ENCODE data around the gene SEC23IP. TPM values are rescaled to one million over a fixed set of nuclear protein-coding genes. Genes with fewer than 3 reads are reported as not detected.

Gene SEC23IP
- total RNA-seq, 1 experiment from 2014 or later, result 132 TPM

DNA sequence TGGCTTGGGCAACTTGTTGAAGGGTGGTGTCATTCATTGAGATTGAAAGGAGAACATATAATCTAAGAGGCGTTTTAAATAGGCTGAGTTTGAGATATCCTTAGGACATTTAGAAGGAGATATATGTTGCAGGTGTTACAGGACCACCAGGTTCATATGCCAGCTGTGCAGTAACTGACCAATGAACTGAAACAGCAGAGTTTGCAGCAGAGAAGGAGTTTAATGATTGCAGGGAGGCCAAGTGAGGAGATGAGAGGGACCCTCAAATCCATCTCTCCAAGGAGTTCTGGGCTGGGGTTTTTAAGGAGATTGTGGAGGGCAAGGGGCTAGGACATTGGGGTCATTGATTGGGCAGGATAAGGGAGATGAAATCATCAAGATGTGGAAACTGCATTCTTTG, 74.5 kb downstream of the SEC23IP start:
- BruUV-seq (replicated peaks), result no TSS peak
- ChIA-PET POLR2A (no interaction called here), CTCF (no interaction called here)
- TF ChIP-seq TCF7L2 (IDR thresholded peaks at IDR 0.05; ENCODE audit: low read depth, low read length), result no peak
- TF ChIP-seq CTCF (IDR thresholded peaks at IDR 0.05), result no peak
- TF ChIP-seq POLR2AphosphoS5 (IDR thresholded peaks at IDR 0.05; ENCODE audit: low read depth, low read length), result no peak
- TF ChIP-seq REST (IDR thresholded peaks at IDR 0.05; ENCODE audit: insufficient read depth in 1 of 2, low read depth in 2 of 2, low read length in 1 of 2), result no peak
- TF ChIP-seq SIN3A (IDR thresholded peaks at IDR 0.05; ENCODE audit: borderline replicate concordance, insufficient read depth, low read depth, low read length), result no peak
- DNase-seq (ENCODE audit: low read depth, low spot score) (no peak), ATAC-seq (no peak)
- Histone ChIP-seq H3K4me3 (ENCODE audit: low read depth in 2 of 2, low read length in 2 of 2) (no peak overlapping the region), H3K4me1 (ENCODE audit: control insufficient read depth, insufficient read depth, low read length) (no peaks in the 10 kb centered on the region), H3K27me3 (ENCODE audit: control insufficient read depth, insufficient read depth, low read length) (no peaks in the 10 kb centered on the region), H3K36me3 (ENCODE audit: control insufficient read depth, insufficient read depth, low read length) (no peaks in the 10 kb centered on the region), H3K9me3 (ENCODE audit: control insufficient read depth, insufficient read depth, low read depth, low read length) (peaks cover 8% of the 10 kb centered on the region; the same call in 1 of the 2 replicates), H3K27ac (ENCODE audit: low read length) (no peak overlapping the region)
- intact Hi-C loops (cut with micrococcal nuclease; ENCODE audit: unreplicated experiment), result no loop called here
- in situ Hi-C loops (cut with HindIII; ENCODE audit: low pct_unique_long_range_greater_than_20kb, low sequenced_read_pairs), result no loop called here

- POLR2A ChIA-PET, result no interaction called here
- Histone ChIP-seq H3K36me3 (ENCODE audit: control insufficient read depth, insufficient read depth, low read length) (no peaks in the 10 kb centered on the region), H3K9me3 (ENCODE audit: control insufficient read depth, insufficient read depth, low read depth, low read length) (peaks cover 8% of the 10 kb centered on the region; the same call in 1 of the 2 replicates), H3K27ac (ENCODE audit: low read length) (no peak overlapping the region), H3K4me3 (ENCODE audit: low read depth in 2 of 2, low read length in 2 of 2) (no peak overlapping the region), H3K27me3 (ENCODE audit: control insufficient read depth, insufficient read depth, low read length) (no peaks in the 10 kb centered on the region), H3K4me1 (ENCODE audit: control insufficient read depth, insufficient read depth, low read length) (no peaks in the 10 kb centered on the region)
- CTCF ChIA-PET, result no interaction called here
- no peak for TF ChIP-seq SIN3A (IDR thresholded peaks at IDR 0.05; ENCODE audit: borderline replicate concordance, insufficient read depth, low read depth, low read length)
- TF ChIP-seq CTCF (IDR thresholded peaks at IDR 0.05), result no peak
- TF ChIP-seq POLR2AphosphoS5 (IDR thresholded peaks at IDR 0.05; ENCODE audit: low read depth, low read length), result no peak
- no peak for TF ChIP-seq REST (IDR thresholded peaks at IDR 0.05; ENCODE audit: insufficient read depth in 1 of 2, low read depth in 2 of 2, low read length in 1 of 2)
- TF ChIP-seq TCF7L2 (IDR thresholded peaks at IDR 0.05; ENCODE audit: low read depth, low read length), result no peak
- ATAC-seq (no peak), DNase-seq (ENCODE audit: low read depth, low spot score) (no peak)
- in situ Hi-C loops (cut with HindIII; ENCODE audit: low pct_unique_long_range_greater_than_20kb, low sequenced_read_pairs) (no loop called here), intact Hi-C loops (cut with micrococcal nuclease; ENCODE audit: unreplicated experiment) (no loop called here)
- BruUV-seq (replicated peaks), result no TSS peak
These were observed 77.1 kb downstream of the SEC23IP start for GRCh38 chr10:119969609-119970008.
